ENCODE results near the gene PALB2. TPM values are rescaled to one million over a fixed set of nuclear protein-coding genes. Genes with fewer than 3 reads are reported as not detected.

Gene PALB2
- total and polyA plus RNA-seq, 2 of the 13 experiments (the other 11 are each of a cell fraction or from before 2014, with no cell fraction given) = 12.1 to 40.9 TPM

- TF ChIP-seq ZNF740 (CRISPR knock-in tag; IDR thresholded peaks at IDR 0.05) (no peak), SP4 (CRISPR knock-in tag; IDR thresholded peaks at IDR 0.05) (peak; percentile 99), ZHX2 (IDR thresholded peaks at IDR 0.05; ENCODE audit: low read depth) (no peak), ZHX2 (CRISPR knock-in tag; IDR thresholded peaks at IDR 0.05; ENCODE audit: borderline replicate concordance) (no peak; the same call in 1 of the 2 replicates), PAF1 (CRISPR knock-in tag; IDR thresholded peaks at IDR 0.05) (no peak), GABPA (IDR thresholded peaks at IDR 0.05; ENCODE audit: low read depth, low read length) (no peak), GABPA (CRISPR knock-in tag; IDR thresholded peaks at IDR 0.05; ENCODE audit: low read depth) (peak; percentile 69), KLF6 (CRISPR knock-in tag; IDR thresholded peaks at IDR 0.05) (peak; percentile 92; the same call in 1 of the 2 replicates), TRAFD1 (CRISPR knock-in tag; IDR thresholded peaks at IDR 0.05; ENCODE audit: borderline replicate concordance) (no peak), NKX3-1 (CRISPR knock-in tag; IDR thresholded peaks at IDR 0.05) (no peak; the same call in 1 of the 2 replicates), THAP7 (CRISPR knock-in tag; IDR thresholded peaks at IDR 0.05) (no peak; the same call in 1 of the 2 replicates), FOXP1 (IDR thresholded peaks at IDR 0.05) (no peak), FOXP1 (CRISPR knock-in tag; IDR thresholded peaks at IDR 0.05) (peak; percentile 15; the same call in 1 of the 2 replicates), ZNF720 (CRISPR knock-in tag; IDR thresholded peaks at IDR 0.05) (no peak), ZFP36L2 (CRISPR knock-in tag; IDR thresholded peaks at IDR 0.05) (no peak), RERE (CRISPR knock-in tag; IDR thresholded peaks at IDR 0.05; ENCODE audit: low read depth) (0 out of 2 replicates have a peak, but pooled peaks have one; percentile 27)
Observed at GRCh38 chr16:23678430-23679273, 37.5 kb upstream of the PALB2 start, which contains the start of gene PLK1 (continued).

Measured in HepG2 (cell line).